ENCODE measurements around the gene CAPN5. TPM values are rescaled to one million over a fixed set of nuclear protein-coding genes. Genes with fewer than 3 reads are reported as not detected.

CAPN5 gene
- total and polyA plus RNA-seq, 2 experiments from 2014 or later: 10.2 to 32.2 TPM

- no peaks in the 10 kb centered on the region for H3K36me3 ChIP-seq (ENCODE audit: insufficient read depth)
- H2AFZ ChIP-seq: peak overlapping the region; percentile 89; the same call in 1 of the 2 replicates
- ATAC-seq (no peak), DNase-seq (ENCODE audit: low spot score) (no peak)
- Mint-ChIP-seq H3K4me3 (peak overlapping the region; percentile 80; the same call in 1 of the 3 replicates), H3K27me3 (ENCODE audit: insufficient read depth, low read depth, poor library complexity) (peaks cover 21% of the 10 kb centered on the region), H3K4me1 (peaks cover 29% of the 10 kb centered on the region), H3K9me3 (no peaks in the 10 kb centered on the region), H3K36me3 (ENCODE audit: low read depth) (no peaks in the 10 kb centered on the region), H3K27ac (no peak overlapping the region)
- no peaks in the 10 kb centered on the region for H3K79me2 ChIP-seq (replicated peaks; ENCODE audit: insufficient read depth)
- H3F3A ChIP-seq (replicated peaks; ENCODE audit: low read depth): no peaks in the 10 kb centered on the region
- H3K27ac ChIP-seq (ENCODE audit: low read depth): no peak overlapping the region
- H3K4me2 ChIP-seq: peak overlapping the region; percentile 84
- H3K4me1 ChIP-seq (ENCODE audit: insufficient read depth): peaks cover 12% of the 10 kb centered on the region
- H3K27me3 ChIP-seq (ENCODE audit: insufficient read depth): no peaks in the 10 kb centered on the region
- H4K20me1 ChIP-seq (replicated peaks; ENCODE audit: insufficient read depth): no peaks in the 10 kb centered on the region
- H3K4me3 ChIP-seq: peak overlapping the region; percentile 68; the same call in 1 of the 2 replicates
- TF ChIP-seq NANOG (IDR thresholded peaks at IDR 0.05; ENCODE audit: borderline replicate concordance): no peak
- TF ChIP-seq ZNF114 (CRISPR knock-in tag; IDR thresholded peaks at IDR 0.05): no peak
- no peak for TF ChIP-seq CREB1 (CRISPR knock-in tag; IDR thresholded peaks at IDR 0.05; ENCODE audit: low read depth)
- TF ChIP-seq ETS1 (IDR thresholded peaks at IDR 0.05): no peak
- TF ChIP-seq JUNB (IDR thresholded peaks at IDR 0.05; ENCODE audit: unreplicated experiment): no peak
- no peak for TF ChIP-seq STAT1 (IDR thresholded peaks at IDR 0.05; ENCODE audit: unreplicated experiment)
- no peak for TF ChIP-seq CTCF (conservative IDR thresholded peaks at IDR 0.05; ENCODE audit: low read depth in 2 of 2)
- no peak for TF ChIP-seq REST (IDR thresholded peaks at IDR 0.05; ENCODE audit: unreplicated experiment)
- no peak for TF ChIP-seq POLR2AphosphoS5 (IDR thresholded peaks at IDR 0.05; ENCODE audit: low read depth)
- no peak for TF ChIP-seq EZH2phosphoT487 (IDR thresholded peaks at IDR 0.05; ENCODE audit: unreplicated experiment)
- TF ChIP-seq ZNF462 (CRISPR knock-in tag; IDR thresholded peaks at IDR 0.05): no peak
- no peak for TF ChIP-seq EZH2 (IDR thresholded peaks at IDR 0.05; ENCODE audit: low read depth, unreplicated experiment)
- no peak for TF ChIP-seq ZNF331 (CRISPR knock-in tag; IDR thresholded peaks at IDR 0.05; ENCODE audit: low read depth)
- no peaks in the 10 kb centered on the region for H3K9me2 ChIP-seq (ENCODE audit: insufficient read depth)
Measured at GRCh38 chr11:77147036-77147315, 80.2 kb downstream of the CAPN5 start.

Measured in GM23338 (cell line).